Right lobe of liver (tissue), 4 donors: ENCODE measurements around the gene CHST11.

Experiments
- POLR2A ChIP-seq: fragments of 450-650 bp; IDR thresholded peaks from one replicate; pipeline ENCODE4 v1.6.1; 2017; ENCODE audit warnings: antibody characterized with exemption, mild to moderate bottlenecking
- TF ChIP-seq, protein P1 (sequence below), 4 donors: fragments of 200-600 bp in 3 of 4; fragments of 450-650 bp in 1 of 4; IDR thresholded peaks; one replicate each; pipeline versions ENCODE4 v1.5.1 to v1.8.0; 2016 to 2022; ENCODE audit warnings: antibody characterized with exemption in 4 of 4, mild to moderate bottlenecking in 2 of 4
- donor health status: DM: no; HTN: no; CAD: no.
- donor health status: DM: no; HTN: no; CAD: no.
- donor health status: DM: no; HTN: yes; CAD: no.

DNA sequence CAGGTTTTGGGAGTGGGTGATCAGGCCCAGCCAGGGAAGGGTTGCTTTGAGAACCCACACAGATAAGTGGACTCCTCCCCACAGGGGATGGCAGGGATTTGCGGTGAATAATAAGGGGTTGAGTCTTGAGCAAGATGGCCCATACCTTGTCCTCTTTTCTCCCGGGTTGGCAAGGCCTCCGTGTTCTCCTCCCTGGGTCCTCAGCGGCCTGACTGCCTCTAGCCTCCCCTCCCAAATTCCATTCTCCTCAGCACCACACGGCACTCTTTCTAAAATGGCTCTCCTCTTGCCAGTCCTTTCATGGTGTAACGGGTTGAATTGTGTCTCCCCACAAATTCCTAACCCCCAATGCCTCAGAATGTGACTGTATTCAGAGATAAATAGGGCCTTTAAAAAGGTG is 70.0 kb downstream of the CHST11 start:
- TF ChIP-seq, protein P1, sequence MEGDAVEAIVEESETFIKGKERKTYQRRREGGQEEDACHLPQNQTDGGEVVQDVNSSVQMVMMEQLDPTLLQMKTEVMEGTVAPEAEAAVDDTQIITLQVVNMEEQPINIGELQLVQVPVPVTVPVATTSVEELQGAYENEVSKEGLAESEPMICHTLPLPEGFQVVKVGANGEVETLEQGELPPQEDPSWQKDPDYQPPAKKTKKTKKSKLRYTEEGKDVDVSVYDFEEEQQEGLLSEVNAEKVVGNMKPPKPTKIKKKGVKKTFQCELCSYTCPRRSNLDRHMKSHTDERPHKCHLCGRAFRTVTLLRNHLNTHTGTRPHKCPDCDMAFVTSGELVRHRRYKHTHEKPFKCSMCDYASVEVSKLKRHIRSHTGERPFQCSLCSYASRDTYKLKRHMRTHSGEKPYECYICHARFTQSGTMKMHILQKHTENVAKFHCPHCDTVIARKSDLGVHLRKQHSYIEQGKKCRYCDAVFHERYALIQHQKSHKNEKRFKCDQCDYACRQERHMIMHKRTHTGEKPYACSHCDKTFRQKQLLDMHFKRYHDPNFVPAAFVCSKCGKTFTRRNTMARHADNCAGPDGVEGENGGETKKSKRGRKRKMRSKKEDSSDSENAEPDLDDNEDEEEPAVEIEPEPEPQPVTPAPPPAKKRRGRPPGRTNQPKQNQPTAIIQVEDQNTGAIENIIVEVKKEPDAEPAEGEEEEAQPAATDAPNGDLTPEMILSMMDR (IDR thresholded peaks at IDR 0.05): no peak
- no peak for TF ChIP-seq POLR2A
